GM12878 (cell line): Measurements from ENCODE around the gene CAMTA1.

Experiments used
- BCL3 ChIP-seq: IDR thresholded peaks from 2 replicates; pipeline ENCODE4 v1.6.1; 2011; ENCODE audit warnings: borderline replicate concordance, low read depth, mild to moderate bottlenecking, moderate library complexity, low read length; ENCODE audit not compliant: insufficient read depth, poor library complexity, severe bottlenecking
- CTCF ChIP-seq, 3 experiments: IDR thresholded peaks in 2 of 3; conservative IDR thresholded peaks in 1 of 3; 2 replicates each; pipeline ENCODE4 v1.5.1; 2011; ENCODE audit warnings: low read depth in 3 of 3, low read length in 3 of 3, mild to moderate bottlenecking in 3 of 3, control low read depth in 2 of 3, moderate library complexity in 2 of 3, inconsistent platforms in 1 of 3, mixed read lengths in 1 of 3; ENCODE audit not compliant: control insufficient read depth in 2 of 3, insufficient read depth in 1 of 3; ENCODE audit errors: extremely low read depth in 1 of 3
- IKZF1 ChIP-seq: fragments of 450-650 bp; conservative IDR thresholded peaks from 2 replicates; pipeline ENCODE4 v1.6.1; 2017; ENCODE audit warnings: antibody characterized with exemption, mild to moderate bottlenecking
- JUNB ChIP-seq: IDR thresholded peaks from 2 replicates; pipeline ENCODE4 v1.6.1; 2016; ENCODE audit warnings: antibody characterized with exemption, mild to moderate bottlenecking
- MLLT1 ChIP-seq: fragments of 450-650 bp; IDR thresholded peaks from 2 replicates; pipeline ENCODE4 v1.6.1; 2016; ENCODE audit warnings: mild to moderate bottlenecking
- NR2F1 ChIP-seq: fragments of 450-650 bp; conservative IDR thresholded peaks from 2 replicates; pipeline ENCODE4 v1.6.1; 2017; ENCODE audit warnings: mild to moderate bottlenecking
- POLR2AphosphoS2 ChIP-seq: IDR thresholded peaks from 2 replicates; pipeline ENCODE4 v1.6.1; 2011; ENCODE audit warnings: low read depth, mild to moderate bottlenecking, low read length, improper control_type of control experiment, moderate library complexity
- RAD51 ChIP-seq: fragments of 450-650 bp; IDR thresholded peaks from 2 replicates; pipeline ENCODE4 v1.6.1; 2016; ENCODE audit warnings: moderate library complexity, mild to moderate bottlenecking, inconsistent platforms
- SIN3A ChIP-seq: IDR thresholded peaks from 2 replicates; pipeline ENCODE4 v1.6.1; 2012; ENCODE audit warnings: low read depth, low read length, improper control_type of control experiment
- STAT1 ChIP-seq: fragments of 450-650 bp; conservative IDR thresholded peaks from 2 replicates; pipeline ENCODE4 v1.6.1; 2014; ENCODE audit warnings: antibody characterized with exemption, mild to moderate bottlenecking
- SUZ12 ChIP-seq: fragments of 200-600 bp; sonication (generic); IDR thresholded peaks from one replicate; pipeline ENCODE4 v1.6.1; 2018; ENCODE audit warnings: antibody characterized with exemption, mild to moderate bottlenecking; ENCODE audit not compliant: unreplicated experiment
- TAF1 ChIP-seq: IDR thresholded peaks from 2 replicates; pipeline ENCODE4 v1.6.1; 2011; ENCODE audit warnings: mild to moderate bottlenecking, low read depth, low read length, borderline replicate concordance

- TF ChIP-seq JUNB (no peak), RAD51 (no peak), CTCF (IDR thresholded peaks at IDR 0.05 in 2 of 3, conservative IDR thresholded peaks at IDR 0.05 in 1 of 3; ENCODE audit: control insufficient read depth in 2 of 3, extremely low read depth in 1 of 3, insufficient read depth in 1 of 3, low read depth in 3 of 3, low read length in 3 of 3) (no peak), SUZ12 (no peak), IKZF1 (no peak), MLLT1 (no peak), STAT1 (no peak), POLR2AphosphoS2 (no peak), BCL3 (no peak), NR2F1 (no peak), TAF1 (no peak), SIN3A (no peak)
Observed at GRCh38 chr1:6872573-6873261, 87.5 kb downstream of the CAMTA1 start.
